Measurements from ENCODE around the gene CYB561A3.

DNA sequence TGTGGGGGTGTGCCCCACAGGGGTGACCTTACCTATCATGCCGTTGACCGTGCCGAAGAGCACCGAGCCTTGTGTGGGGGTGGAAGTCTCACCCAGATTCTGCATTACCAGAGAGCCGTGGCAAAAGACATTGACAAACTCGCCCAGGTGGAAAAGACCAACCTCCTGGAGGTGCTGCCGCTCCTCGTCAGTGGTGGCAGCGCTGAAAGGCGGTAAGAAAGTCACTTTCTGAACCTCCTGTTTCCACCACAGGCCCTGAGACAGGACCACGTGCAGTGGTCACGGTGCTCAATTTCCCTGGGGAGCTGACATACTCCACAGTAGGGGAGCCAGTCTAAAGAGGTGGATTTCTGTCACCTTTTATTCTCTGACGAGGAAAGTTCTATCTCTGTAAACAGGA is 59.1 kb downstream of the CYB561A3 start:
- TF ChIP-seq, protein P1, sequence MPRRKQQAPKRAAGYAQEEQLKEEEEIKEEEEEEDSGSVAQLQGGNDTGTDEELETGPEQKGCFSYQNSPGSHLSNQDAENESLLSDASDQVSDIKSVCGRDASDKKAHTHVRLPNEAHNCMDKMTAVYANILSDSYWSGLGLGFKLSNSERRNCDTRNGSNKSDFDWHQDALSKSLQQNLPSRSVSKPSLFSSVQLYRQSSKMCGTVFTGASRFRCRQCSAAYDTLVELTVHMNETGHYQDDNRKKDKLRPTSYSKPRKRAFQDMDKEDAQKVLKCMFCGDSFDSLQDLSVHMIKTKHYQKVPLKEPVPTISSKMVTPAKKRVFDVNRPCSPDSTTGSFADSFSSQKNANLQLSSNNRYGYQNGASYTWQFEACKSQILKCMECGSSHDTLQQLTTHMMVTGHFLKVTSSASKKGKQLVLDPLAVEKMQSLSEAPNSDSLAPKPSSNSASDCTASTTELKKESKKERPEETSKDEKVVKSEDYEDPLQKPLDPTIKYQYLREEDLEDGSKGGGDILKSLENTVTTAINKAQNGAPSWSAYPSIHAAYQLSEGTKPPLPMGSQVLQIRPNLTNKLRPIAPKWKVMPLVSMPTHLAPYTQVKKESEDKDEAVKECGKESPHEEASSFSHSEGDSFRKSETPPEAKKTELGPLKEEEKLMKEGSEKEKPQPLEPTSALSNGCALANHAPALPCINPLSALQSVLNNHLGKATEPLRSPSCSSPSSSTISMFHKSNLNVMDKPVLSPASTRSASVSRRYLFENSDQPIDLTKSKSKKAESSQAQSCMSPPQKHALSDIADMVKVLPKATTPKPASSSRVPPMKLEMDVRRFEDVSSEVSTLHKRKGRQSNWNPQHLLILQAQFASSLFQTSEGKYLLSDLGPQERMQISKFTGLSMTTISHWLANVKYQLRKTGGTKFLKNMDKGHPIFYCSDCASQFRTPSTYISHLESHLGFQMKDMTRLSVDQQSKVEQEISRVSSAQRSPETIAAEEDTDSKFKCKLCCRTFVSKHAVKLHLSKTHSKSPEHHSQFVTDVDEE (CRISPR knock-in tag; IDR thresholded peaks at IDR 0.05) = no peak
- TF ChIP-seq SNAI2 (CRISPR knock-in tag; IDR thresholded peaks at IDR 0.05) (no peak), ISL1 (CRISPR knock-in tag; IDR thresholded peaks at IDR 0.05) (no peak), GLIS3 (CRISPR knock-in tag; IDR thresholded peaks at IDR 0.05) (no peak), ARNTL (CRISPR knock-in tag; IDR thresholded peaks at IDR 0.05; ENCODE audit: borderline replicate concordance, low read depth) (no peak), ZFP30 (CRISPR knock-in tag; IDR thresholded peaks at IDR 0.05) (no peak), ZNF565 (CRISPR knock-in tag; conservative IDR thresholded peaks at IDR 0.05; ENCODE audit: low read depth) (no peak), ESRRG (CRISPR knock-in tag; IDR thresholded peaks at IDR 0.05) (no peak), ZNF8 (CRISPR knock-in tag; IDR thresholded peaks at IDR 0.05) (no peak)
- TF ChIP-seq, protein P2, sequence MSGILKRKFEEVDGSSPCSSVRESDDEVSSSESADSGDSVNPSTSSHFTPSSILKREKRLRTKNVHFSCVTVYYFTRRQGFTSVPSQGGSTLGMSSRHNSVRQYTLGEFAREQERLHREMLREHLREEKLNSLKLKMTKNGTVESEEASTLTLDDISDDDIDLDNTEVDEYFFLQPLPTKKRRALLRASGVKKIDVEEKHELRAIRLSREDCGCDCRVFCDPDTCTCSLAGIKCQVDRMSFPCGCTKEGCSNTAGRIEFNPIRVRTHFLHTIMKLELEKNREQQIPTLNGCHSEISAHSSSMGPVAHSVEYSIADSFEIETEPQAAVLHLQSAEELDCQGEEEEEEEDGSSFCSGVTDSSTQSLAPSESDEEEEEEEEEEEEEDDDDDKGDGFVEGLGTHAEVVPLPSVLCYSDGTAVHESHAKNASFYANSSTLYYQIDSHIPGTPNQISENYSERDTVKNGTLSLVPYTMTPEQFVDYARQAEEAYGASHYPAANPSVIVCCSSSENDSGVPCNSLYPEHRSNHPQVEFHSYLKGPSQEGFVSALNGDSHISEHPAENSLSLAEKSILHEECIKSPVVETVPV (CRISPR knock-in tag; IDR thresholded peaks at IDR 0.05) = no peak
- TF ChIP-seq, protein P3, sequence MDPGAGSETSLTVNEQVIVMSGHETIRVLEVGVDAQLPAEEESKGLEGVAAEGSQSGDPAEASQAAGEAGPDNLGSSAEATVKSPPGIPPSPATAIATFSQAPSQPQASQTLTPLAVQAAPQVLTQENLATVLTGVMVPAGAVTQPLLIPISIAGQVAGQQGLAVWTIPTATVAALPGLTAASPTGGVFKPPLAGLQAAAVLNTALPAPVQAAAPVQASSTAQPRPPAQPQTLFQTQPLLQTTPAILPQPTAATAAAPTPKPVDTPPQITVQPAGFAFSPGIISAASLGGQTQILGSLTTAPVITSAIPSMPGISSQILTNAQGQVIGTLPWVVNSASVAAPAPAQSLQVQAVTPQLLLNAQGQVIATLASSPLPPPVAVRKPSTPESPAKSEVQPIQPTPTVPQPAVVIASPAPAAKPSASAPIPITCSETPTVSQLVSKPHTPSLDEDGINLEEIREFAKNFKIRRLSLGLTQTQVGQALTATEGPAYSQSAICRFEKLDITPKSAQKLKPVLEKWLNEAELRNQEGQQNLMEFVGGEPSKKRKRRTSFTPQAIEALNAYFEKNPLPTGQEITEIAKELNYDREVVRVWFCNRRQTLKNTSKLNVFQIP (CRISPR knock-in tag; IDR thresholded peaks at IDR 0.05; ENCODE audit: borderline replicate concordance, low read depth) = no peak
- TF ChIP-seq, protein P4, sequence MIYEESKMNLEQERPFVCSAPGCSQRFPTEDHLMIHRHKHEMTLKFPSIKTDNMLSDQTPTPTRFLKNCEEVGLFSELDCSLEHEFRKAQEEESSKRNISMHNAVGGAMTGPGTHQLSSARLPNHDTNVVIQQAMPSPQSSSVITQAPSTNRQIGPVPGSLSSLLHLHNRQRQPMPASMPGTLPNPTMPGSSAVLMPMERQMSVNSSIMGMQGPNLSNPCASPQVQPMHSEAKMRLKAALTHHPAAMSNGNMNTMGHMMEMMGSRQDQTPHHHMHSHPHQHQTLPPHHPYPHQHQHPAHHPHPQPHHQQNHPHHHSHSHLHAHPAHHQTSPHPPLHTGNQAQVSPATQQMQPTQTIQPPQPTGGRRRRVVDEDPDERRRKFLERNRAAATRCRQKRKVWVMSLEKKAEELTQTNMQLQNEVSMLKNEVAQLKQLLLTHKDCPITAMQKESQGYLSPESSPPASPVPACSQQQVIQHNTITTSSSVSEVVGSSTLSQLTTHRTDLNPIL (CRISPR knock-in tag; IDR thresholded peaks at IDR 0.05; ENCODE audit: low read depth) = no peak
- TF ChIP-seq, protein P5, sequence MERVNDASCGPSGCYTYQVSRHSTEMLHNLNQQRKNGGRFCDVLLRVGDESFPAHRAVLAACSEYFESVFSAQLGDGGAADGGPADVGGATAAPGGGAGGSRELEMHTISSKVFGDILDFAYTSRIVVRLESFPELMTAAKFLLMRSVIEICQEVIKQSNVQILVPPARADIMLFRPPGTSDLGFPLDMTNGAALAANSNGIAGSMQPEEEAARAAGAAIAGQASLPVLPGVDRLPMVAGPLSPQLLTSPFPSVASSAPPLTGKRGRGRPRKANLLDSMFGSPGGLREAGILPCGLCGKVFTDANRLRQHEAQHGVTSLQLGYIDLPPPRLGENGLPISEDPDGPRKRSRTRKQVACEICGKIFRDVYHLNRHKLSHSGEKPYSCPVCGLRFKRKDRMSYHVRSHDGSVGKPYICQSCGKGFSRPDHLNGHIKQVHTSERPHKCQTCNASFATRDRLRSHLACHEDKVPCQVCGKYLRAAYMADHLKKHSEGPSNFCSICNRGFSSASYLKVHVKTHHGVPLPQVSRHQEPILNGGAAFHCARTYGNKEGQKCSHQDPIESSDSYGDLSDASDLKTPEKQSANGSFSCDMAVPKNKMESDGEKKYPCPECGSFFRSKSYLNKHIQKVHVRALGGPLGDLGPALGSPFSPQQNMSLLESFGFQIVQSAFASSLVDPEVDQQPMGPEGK (CRISPR knock-in tag; IDR thresholded peaks at IDR 0.05; ENCODE audit: borderline replicate concordance) = no peak
